Measurements from ENCODE around the gene CXCL1.

CXCL1 gene

GRCh38 chr4:73822812-73823504, 46.2 kb upstream of the CXCL1 start:
- Histone ChIP-seq H3K4me2 (ENCODE audit: low read depth, low read length, poor library complexity, severe bottlenecking) (no peak overlapping the region), H3K27ac (ENCODE audit: low read depth, low read length) (no peak overlapping the region)

GRCh38 chr4:73823760-73824159, 45.4 kb upstream of the CXCL1 start:
- no peak overlapping the region for H3K27ac ChIP-seq (ENCODE audit: low read depth, low read length)
- H3K9ac ChIP-seq (ENCODE audit: low read length) = no peak overlapping the region
- H3K4me2 ChIP-seq (ENCODE audit: low read depth, low read length, poor library complexity, severe bottlenecking) = no peak overlapping the region
- no peaks in the 10 kb centered on the region for H3K9me3 ChIP-seq (ENCODE audit: insufficient read depth, low read length)
- no peaks in the 10 kb centered on the region for H3K9me2 ChIP-seq (replicated peaks; ENCODE audit: insufficient read depth, low read length)
- H2AFZ ChIP-seq (ENCODE audit: low read depth, low read length, severe bottlenecking) = no peak overlapping the region
- H3K27me3 ChIP-seq (ENCODE audit: low read length) = no peaks in the 10 kb centered on the region
- H4K20me1 ChIP-seq (ENCODE audit: low read depth, low read length) = no peaks in the 10 kb centered on the region
- no peaks in the 10 kb centered on the region for H3F3A ChIP-seq (ENCODE audit: insufficient read depth)
- no peaks in the 10 kb centered on the region for H3K79me2 ChIP-seq (ENCODE audit: insufficient read depth, low read length)
- no peaks in the 10 kb centered on the region for H3K36me3 ChIP-seq (ENCODE audit: low read length)
- TF ChIP-seq CTCF (IDR thresholded peaks at IDR 0.05; ENCODE audit: insufficient read depth, low read length, poor library complexity, severe bottlenecking) (no peak), EZH2phosphoT487 (conservative IDR thresholded peaks at IDR 0.05; ENCODE audit: low read length) (no peak)
- H3K4me3 ChIP-seq (ENCODE audit: insufficient read depth, low read length, poor library complexity, severe bottlenecking) = no peak overlapping the region

More at GRCh38 chr4:73822812-73823504, 46.2 kb upstream of the CXCL1 start:
- Histone ChIP-seq H3K9me2 (replicated peaks; ENCODE audit: insufficient read depth, low read length) (no peaks in the 10 kb centered on the region), H3K27me3 (ENCODE audit: low read length) (no peaks in the 10 kb centered on the region), H4K20me1 (ENCODE audit: low read depth, low read length) (no peaks in the 10 kb centered on the region), H3K9me3 (ENCODE audit: insufficient read depth, low read length) (no peaks in the 10 kb centered on the region), H3K79me2 (ENCODE audit: insufficient read depth, low read length) (no peaks in the 10 kb centered on the region), H3F3A (ENCODE audit: insufficient read depth) (no peaks in the 10 kb centered on the region), H3K36me3 (ENCODE audit: low read length) (no peaks in the 10 kb centered on the region), H2AFZ (ENCODE audit: low read depth, low read length, severe bottlenecking) (no peak overlapping the region), H3K9ac (ENCODE audit: low read length) (no peak overlapping the region), H3K4me3 (ENCODE audit: insufficient read depth, low read length, poor library complexity, severe bottlenecking) (no peak overlapping the region)
- TF ChIP-seq EZH2phosphoT487 (conservative IDR thresholded peaks at IDR 0.05; ENCODE audit: low read length) (no peak), CTCF (IDR thresholded peaks at IDR 0.05; ENCODE audit: insufficient read depth, low read length, poor library complexity, severe bottlenecking) (no peak)

- Histone ChIP-seq H3K9ac (ENCODE audit: low read length) (no peak overlapping the region), H3K4me2 (ENCODE audit: low read depth, low read length, poor library complexity, severe bottlenecking) (no peak overlapping the region), H3K79me2 (ENCODE audit: insufficient read depth, low read length) (no peaks in the 10 kb centered on the region), H4K20me1 (ENCODE audit: low read depth, low read length) (no peaks in the 10 kb centered on the region), H3K9me2 (replicated peaks; ENCODE audit: insufficient read depth, low read length) (no peaks in the 10 kb centered on the region), H3K9me3 (ENCODE audit: insufficient read depth, low read length) (no peaks in the 10 kb centered on the region), H3K27me3 (ENCODE audit: low read length) (no peaks in the 10 kb centered on the region), H3K4me3 (ENCODE audit: insufficient read depth, low read length, poor library complexity, severe bottlenecking) (no peak overlapping the region), H3K27ac (ENCODE audit: low read depth, low read length) (no peak overlapping the region), H3F3A (ENCODE audit: insufficient read depth) (no peaks in the 10 kb centered on the region), H2AFZ (ENCODE audit: low read depth, low read length, severe bottlenecking) (no peak overlapping the region), H3K36me3 (ENCODE audit: low read length) (no peaks in the 10 kb centered on the region)
- TF ChIP-seq EZH2phosphoT487 (conservative IDR thresholded peaks at IDR 0.05; ENCODE audit: low read length) = no peak
These were observed 40.2 kb upstream of the CXCL1 start for GRCh38 chr4:73828956-73829355.

- no peaks in the 10 kb centered on the region for H3K79me2 ChIP-seq (ENCODE audit: insufficient read depth, low read length)
- no peak overlapping the region for H3K27ac ChIP-seq (ENCODE audit: low read depth, low read length)
- no peaks in the 10 kb centered on the region for H3F3A ChIP-seq (ENCODE audit: insufficient read depth)
- no peaks in the 10 kb centered on the region for H3K36me3 ChIP-seq (ENCODE audit: low read length)
- H3K9me3 ChIP-seq (ENCODE audit: insufficient read depth, low read length) = no peaks in the 10 kb centered on the region
- no peak overlapping the region for H3K4me2 ChIP-seq (ENCODE audit: low read depth, low read length, poor library complexity, severe bottlenecking)
- H2AFZ ChIP-seq (ENCODE audit: low read depth, low read length, severe bottlenecking) = no peak overlapping the region
- no peak overlapping the region for H3K9ac ChIP-seq (ENCODE audit: low read length)
- H4K20me1 ChIP-seq (ENCODE audit: low read depth, low read length) = no peaks in the 10 kb centered on the region
- no peaks in the 10 kb centered on the region for H3K27me3 ChIP-seq (ENCODE audit: low read length)
- TF ChIP-seq EZH2phosphoT487 (conservative IDR thresholded peaks at IDR 0.05; ENCODE audit: low read length) (no peak), CTCF (IDR thresholded peaks at IDR 0.05; ENCODE audit: insufficient read depth, low read length, poor library complexity, severe bottlenecking) (no peak)
- no peak overlapping the region for H3K4me3 ChIP-seq (ENCODE audit: insufficient read depth, low read length, poor library complexity, severe bottlenecking)
- no peaks in the 10 kb centered on the region for H3K9me2 ChIP-seq (replicated peaks; ENCODE audit: insufficient read depth, low read length)
These were observed 37.6 kb upstream of the CXCL1 start for GRCh38 chr4:73831569-73831968.
